Testis (tissue), 2 donors: ENCODE results near the gene MRE11.

Source experiments
- POLR2A ChIP-seq: fragments of 450-650 bp; IDR thresholded peaks from one replicate; pipeline ENCODE4 v1.6.1; 2017; ENCODE audit warnings: antibody characterized with exemption, mild to moderate bottlenecking, moderate library complexity
- TF ChIP-seq, protein P1 (sequence below), 3 experiments: fragments of 450-650 bp in 2 of 3; fragments of 200-600 bp in 1 of 3; sonication (generic) in 1 of 3; IDR thresholded peaks; one replicate each; pipeline ENCODE4 v1.5.1; 2016 to 2019; ENCODE audit warnings: antibody characterized with exemption in 3 of 3, mild to moderate bottlenecking in 2 of 3, moderate library complexity in 1 of 3

DNA sequence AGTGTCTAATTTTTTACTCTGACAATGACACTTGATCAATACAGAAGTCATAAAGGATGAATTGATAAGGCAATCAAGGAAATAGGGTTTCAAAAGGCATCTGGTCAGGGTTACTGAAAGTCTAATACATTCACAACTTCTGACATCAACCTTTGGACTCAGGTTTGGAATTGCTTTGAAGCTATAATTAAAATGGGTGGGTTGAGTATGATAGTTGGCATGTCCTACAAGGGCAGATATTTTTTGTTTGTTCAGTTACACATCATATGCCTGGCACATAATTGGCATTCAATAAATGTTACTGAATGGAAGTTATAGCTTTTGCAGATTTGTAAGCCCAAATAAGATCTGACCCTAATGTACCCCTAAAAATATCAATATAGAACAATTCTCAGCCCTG lies 42.7 kb upstream of the MRE11 start:
- TF ChIP-seq POLR2A, result no peak
- TF ChIP-seq, protein P1, sequence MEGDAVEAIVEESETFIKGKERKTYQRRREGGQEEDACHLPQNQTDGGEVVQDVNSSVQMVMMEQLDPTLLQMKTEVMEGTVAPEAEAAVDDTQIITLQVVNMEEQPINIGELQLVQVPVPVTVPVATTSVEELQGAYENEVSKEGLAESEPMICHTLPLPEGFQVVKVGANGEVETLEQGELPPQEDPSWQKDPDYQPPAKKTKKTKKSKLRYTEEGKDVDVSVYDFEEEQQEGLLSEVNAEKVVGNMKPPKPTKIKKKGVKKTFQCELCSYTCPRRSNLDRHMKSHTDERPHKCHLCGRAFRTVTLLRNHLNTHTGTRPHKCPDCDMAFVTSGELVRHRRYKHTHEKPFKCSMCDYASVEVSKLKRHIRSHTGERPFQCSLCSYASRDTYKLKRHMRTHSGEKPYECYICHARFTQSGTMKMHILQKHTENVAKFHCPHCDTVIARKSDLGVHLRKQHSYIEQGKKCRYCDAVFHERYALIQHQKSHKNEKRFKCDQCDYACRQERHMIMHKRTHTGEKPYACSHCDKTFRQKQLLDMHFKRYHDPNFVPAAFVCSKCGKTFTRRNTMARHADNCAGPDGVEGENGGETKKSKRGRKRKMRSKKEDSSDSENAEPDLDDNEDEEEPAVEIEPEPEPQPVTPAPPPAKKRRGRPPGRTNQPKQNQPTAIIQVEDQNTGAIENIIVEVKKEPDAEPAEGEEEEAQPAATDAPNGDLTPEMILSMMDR (IDR thresholded peaks at IDR 0.05), result no peak
